NCI-H1105 treated with DMSO at 0.1 percent for 48 hours (cell line): Measurements from ENCODE around the gene BACE2.

Experiments
- DNase-seq: peaks from one replicate; lab custom pipeline; 2025; lab: John Stamatoyannopoulos, UW

The BACE2 gene

GRCh38 chr21:41167348-41168342, at the start of gene BACE2:
TSS of gene BACE2 (plus strand) at chr21:41168160. CDS start at chr21:41168264, 104 bp downstream.
- peak; percentile 53 for DNase-seq

- DNase-seq: no peak
Measured at GRCh38 chr21:41119901-41120300, 48.1 kb upstream of the BACE2 start.

DNA sequence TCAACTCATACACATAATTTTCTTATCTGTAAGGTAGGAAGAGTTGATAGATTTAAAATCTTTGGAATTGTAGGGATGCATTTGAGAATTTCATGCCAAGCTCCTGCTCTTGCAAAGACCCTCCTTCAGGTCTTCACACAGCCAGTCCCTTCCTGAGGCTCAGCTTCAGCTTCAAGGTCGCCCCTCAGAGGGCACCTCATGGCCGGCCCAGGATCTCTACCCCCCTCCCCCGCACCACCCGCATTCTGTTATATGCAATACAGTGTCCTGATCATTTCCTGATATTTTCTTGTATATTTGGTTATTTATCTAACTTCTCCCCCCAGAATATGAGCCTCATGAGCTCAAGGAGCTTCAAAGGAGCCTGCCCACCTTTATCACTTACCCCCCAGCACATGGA, 47.0 kb upstream of the BACE2 start:
- no peak for DNase-seq

- DNase-seq: peak; percentile 46
Measured at GRCh38 chr21:41121785-41122415, 46.1 kb upstream of the BACE2 start.

- no peak for DNase-seq
Measured at GRCh38 chr21:41124641-41125201, 43.2 kb upstream of the BACE2 start.

DNA sequence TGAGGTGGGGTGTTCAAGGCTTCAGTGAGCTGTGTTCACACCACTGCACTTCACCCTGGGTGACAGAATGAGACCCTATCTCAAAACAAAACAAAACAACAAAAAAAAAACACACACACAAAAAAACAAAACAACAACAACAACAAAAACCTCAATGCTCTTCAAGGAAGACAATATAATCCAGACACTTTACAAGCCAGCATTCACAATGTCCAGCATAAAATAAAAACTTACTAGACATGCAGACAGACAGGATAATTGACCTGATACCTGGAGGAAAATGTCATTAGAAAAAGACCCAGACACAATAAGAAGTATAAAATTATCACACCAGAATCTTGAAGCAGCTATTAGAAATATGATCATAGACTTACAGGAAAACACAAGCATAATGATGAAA, 39.0 kb upstream of the BACE2 start:
- DNase-seq: no peak

DNA sequence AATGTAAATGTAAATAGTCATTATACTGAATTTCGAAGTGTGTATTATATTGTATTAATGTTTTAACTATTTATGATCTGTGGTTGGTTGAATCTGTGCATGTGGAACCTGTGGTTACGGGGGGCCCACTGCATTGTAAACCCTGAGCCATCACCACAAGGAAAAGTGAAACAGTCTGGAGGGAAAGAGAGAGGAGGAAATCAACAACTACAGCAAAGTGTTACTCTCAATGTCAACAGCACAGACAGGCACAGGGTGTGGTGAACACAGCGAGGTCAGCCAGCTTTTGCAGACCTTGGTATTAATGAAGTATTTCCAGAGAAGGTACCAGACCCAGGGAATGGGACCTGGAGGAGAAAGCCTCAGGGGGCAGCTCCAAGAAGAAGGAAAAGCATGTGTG, 37.1 kb upstream of the BACE2 start:
- DNase-seq: no peak

DNA sequence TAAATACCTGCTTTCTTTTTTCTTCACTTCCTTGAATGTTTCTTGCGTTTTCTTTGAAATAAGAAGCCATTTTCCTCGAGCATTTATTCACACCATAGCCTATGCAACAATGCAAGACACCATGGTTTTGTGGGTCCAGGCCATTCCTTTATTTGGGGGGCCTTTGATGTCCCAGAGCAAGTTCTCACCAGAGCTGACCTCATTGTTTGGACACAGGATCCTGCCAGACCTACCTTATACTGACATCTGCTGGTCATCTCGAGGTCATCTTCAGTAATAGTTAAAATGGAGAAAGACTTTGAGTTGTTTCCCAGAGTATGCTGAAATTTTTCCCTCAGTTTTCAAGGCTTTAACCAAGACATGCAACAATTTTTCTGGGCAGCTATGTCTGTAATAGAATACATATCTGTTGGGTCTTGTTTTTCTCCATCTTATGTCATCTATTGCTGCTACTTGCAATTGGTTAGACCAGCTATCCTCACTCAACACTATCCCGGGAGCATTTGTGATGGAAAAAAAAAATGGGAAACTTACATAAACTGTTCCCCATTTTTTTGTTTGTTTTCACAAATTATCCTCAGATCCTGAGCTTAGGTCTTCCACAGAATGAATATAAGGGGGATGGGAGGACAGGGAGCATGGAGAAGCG, 34.0 kb upstream of the BACE2 start:
- peak; percentile 51 for DNase-seq

GRCh38 chr21:41135746-41136145, 32.2 kb upstream of the BACE2 start:
- no peak for DNase-seq

DNA sequence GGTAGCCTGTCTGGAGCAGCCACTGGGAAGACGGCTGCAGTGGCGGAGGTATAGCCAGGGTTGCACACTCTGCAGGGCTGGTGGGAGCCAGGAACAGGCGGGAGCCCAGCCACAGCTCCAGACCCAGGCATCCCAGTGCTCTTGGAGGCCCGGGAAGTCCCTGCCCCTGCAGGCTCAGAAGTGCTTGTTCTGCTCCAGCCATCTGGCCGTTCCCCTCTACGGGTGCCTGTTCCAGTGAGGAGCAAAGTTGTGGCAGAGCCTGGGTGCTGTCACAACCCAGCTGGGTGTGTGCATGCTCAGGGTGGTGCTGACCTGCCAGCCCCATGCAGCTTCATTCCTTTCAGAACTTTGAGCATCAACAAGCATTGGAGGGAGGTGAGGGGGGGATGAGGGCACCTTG, 31.7 kb upstream of the BACE2 start:
- DNase-seq: no peak

DNA sequence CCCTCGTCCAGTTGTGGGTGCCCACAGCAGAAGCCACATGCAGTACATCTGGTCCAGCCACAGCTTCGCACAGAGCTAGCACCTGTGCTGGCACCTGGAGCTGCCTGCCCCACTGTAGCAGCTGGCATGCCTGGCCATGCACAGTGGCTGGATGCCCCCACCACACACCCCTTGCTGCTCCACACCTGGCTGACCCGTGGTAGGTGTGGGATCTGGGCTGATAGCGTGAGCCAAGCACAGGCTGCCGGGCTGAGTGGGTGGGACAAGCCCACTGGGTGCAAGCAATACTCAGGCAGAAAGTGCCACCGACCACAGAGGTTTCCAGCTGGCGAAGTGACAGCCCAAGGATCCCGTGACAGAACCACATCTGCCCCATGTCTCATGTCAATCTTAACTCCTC, 30.6 kb upstream of the BACE2 start:
- DNase-seq: no peak

DNA sequence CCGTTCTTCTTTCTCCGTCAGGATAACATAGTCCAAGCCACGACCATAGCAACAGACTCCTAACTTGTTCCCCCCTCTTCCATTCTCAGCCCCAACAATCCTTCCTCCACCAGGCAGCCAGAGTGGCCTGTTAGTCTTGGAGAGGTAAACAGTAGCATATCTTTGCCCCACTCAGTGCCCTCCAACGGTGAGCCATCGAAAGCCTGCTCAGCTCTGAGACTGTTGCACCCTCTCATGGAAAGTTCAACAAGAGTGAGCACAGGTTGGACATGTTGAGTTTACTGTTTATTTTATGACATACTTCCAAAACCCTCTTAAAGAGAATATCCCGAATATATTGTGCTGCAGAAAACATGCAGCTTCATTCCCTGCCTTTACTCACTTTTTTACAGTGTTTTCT, 30.1 kb upstream of the BACE2 start:
- no peak for DNase-seq

DNA sequence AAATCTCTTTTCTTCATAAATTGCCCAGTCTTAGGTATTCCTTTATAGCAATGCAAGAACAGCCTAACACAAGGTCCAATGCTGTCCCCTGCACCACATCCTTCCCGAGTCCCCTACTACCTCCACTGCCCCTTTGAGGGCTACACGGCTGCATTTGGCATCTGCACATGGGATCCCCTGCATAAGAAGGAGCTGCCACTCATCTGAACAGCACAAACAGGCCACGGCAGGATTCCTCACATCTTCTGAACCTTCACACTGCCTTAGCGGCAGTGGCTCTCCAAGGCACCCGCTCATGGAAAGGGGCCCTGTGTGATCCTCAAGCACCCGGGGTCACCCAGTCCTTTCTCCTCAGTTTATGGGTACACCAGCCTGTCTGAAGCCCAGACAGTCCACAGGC, 29.2 kb upstream of the BACE2 start:
- no peak for DNase-seq

GRCh38 chr21:41139275-41139674, 28.7 kb upstream of the BACE2 start:
- no peak for DNase-seq

DNA sequence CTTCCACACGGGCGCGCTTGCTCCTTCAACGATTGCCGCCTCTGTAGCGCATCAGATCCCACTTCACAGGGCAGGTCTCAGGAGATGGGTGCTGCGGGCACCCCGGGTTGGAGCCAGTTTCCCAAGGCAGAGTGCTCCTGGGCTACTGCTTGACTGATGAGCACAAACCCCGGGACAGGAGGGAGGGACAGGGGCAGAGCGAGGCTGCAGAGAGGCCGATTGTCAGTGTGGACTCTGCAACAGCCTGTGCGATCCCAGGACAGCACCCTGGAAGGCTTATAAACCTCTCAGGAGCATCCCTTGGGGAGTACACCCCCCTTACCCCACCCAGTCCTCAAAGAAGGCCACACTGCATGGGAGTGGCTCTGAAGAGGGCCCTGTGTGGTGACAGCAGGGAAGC, 28.0 kb upstream of the BACE2 start:
- no peak for DNase-seq

- no peak for DNase-seq
Measured at GRCh38 chr21:41141031-41141457, 26.9 kb upstream of the BACE2 start.

- no peak for DNase-seq
Measured at GRCh38 chr21:41142051-41142795, 25.7 kb upstream of the BACE2 start.

DNA sequence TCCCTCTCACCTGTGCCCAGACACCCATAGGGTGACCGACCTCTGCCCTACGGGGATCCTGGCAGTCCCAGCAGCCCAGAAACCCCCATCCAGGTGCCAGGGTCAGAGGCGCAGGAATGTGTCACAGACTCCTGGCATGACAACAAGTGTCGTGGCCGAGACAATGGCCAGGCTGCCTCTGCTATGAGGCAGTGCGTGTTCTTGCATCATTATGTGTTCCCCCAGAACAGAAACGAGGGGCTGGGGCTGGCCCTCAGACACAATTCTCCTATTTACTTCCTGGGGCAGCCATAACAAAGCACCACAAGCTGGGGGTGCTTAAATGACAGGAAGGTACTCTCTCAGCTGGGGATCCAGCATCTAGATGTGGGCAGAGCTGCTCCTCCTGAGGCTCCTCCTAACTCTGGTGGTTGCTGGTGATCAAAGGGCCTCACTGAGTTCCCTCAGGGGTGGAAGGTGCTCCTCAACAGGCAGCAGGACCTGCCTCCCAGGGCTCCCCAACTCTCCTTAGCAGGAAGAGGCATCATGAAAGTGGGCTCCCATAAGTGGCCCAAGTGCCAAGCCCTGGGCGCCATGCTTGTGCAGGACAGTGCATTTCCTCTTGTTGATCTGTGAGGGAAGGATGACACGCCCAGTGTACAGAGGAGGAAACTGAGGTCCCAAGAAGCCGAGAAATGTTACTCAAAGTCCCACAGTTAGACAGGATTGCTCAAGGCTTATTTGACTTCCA, 24.2 kb upstream of the BACE2 start:
- DNase-seq: no peak

DNA sequence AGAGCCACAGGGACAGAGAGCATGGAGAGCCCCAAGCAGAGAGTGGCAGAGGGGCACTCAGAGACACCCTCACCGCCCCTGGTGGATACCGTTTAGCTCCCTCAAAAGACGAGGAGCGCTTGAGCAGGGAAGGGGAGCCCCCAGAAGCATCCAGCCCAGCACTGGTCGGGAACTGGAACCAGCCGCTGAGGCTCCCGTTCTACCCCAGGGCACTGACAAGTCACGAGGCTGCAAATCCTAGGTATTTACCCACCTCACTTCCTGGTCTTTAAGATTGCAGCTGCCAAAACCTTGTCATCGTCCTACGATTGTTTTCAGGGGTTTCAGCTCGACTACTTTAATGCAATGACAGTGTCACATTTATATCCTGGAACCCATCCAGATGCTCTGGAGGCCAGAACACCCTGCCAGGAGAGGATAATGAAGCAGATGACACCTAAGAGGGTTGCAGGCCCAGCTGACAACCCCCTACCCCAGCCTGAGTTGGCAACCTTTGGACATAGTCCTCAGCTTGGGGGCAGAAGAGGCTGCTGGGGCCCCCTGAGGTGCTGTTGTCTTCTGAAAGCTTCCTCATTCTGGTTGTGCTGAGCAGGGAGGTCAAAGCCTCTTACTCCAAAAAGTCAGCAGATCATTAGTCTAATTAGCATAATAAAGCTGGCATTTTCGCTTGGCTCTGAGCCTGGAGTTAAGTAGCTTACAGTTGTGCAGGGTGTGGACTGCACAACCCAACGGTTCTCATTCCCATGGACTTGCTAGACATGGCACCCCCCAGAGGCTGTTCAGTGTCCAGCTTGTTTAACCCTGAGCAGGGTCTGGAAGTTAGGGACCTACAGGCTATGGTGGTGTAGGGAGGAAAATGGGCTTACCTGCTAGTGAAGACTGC, 20.6 kb upstream of the BACE2 start:
- DNase-seq: peak; percentile 85

DNA sequence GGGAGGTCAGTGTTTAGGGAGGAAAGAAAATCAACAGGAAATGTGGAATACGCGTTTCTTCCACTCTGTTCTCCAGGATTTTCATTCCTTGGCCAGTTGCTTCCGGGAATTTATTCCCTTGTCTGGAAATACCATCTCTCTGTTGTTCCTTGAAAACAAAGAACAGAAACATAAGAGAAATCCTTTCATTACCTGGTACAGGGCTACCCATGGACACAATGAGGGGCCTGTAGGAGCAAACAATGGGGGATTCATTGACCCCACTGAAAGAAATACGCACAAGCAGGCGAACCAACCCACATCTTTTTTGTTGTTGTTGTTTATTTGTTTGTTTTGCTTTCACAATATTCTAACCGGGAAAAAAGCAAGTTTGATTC, 20.0 kb upstream of the BACE2 start:
- DNase-seq: no peak
